ENCODE results near the gene SLC6A8. TPM values are rescaled to one million over a fixed set of nuclear protein-coding genes. Genes with fewer than 3 reads are reported as not detected.

Gene SLC6A8
- total and polyA plus RNA-seq, 2 donors (not counting 3 experiments of a cell fraction or from before 2014, with no cell fraction given), result 22.7 to 23.6 TPM

DNA sequence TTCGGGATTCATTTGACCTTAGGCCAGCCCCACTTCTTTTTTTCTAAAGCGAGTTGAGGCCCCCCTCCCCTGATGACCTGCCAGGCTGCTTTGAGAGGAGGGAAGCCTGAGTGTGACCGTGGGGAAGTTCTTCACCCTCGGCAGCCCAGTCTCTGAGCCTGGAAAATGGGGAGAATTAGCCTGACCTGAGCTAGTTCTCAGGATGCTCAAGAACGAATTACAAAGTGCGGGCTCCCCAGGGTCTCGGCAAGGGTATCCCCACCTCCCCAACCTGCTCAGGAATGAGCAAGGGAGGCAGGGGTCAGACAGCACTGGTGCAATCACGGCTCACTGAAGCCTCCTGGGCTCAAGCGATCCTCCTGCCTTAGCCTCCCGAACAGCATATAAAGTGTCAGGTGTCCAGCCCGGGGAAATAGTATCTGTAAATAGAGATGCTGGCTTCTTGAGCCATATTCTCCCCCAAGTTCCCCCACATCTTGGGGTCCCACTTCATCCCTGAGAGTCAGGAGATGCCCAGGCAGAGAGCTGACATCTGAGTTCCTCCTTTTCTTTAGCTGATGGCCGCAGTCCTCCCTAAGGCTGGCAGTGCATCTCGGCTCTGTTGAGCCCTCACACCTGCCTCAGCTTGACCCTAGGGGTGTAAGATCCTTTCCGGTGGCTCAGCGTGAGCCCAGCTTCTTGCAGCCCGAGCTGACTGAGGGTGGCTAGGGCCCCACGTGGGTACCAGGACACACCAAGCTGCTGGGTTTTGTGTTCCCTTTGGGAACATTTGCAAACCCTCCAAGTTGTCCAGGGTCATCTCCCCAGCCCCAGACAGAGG, 39.2 kb upstream of the SLC6A8 start:
- Histone ChIP-seq H3K4me1 (ENCODE audit: control insufficient read depth, extremely low read depth, insufficient read depth, low read length) (no peaks in the 10 kb centered on the region), H3K27me3 (ENCODE audit: control insufficient read depth in 2 of 2, insufficient read depth in 2 of 2, low read length in 2 of 2) (peaks cover 37 to 40% of the 10 kb centered on the region in 2 experiments), H3K9ac (replicated peaks; ENCODE audit: extremely low read depth, insufficient read depth, low read length) (no peak overlapping the region), H2AFZ (ENCODE audit: low read depth, low read length) (no peak overlapping the region), H3K9me3 (replicated peaks; ENCODE audit: control insufficient read depth, insufficient read depth, low read length) (no peaks in the 10 kb centered on the region), H3K79me2 (ENCODE audit: control insufficient read depth, insufficient read depth, low read length) (no peaks in the 10 kb centered on the region), H3K36me3 (ENCODE audit: control insufficient read depth in 2 of 2, extremely low read depth in 1 of 2, insufficient read depth in 2 of 2, low read length in 2 of 2) (no peaks in the 10 kb centered on the region), H4K20me1 (replicated peaks; ENCODE audit: control insufficient read depth, extremely low read depth, insufficient read depth, low read length) (no peaks in the 10 kb centered on the region), H3K4me3 (replicated peaks in 1 of 3; ENCODE audit: insufficient read depth in 1 of 3, low read depth in 1 of 3, low read length in 3 of 3) (no peak overlapping the region), H3K9me1 (replicated peaks; ENCODE audit: control insufficient read depth, extremely low read depth, insufficient read depth, low read length) (no peaks in the 10 kb centered on the region), H3K4me2 (ENCODE audit: insufficient read depth, low read length) (no peak overlapping the region), H3K27ac (ENCODE audit: insufficient read depth, low read depth, low read length) (no peak overlapping the region)
- intact Hi-C loops (cut with micrococcal nuclease) (loop anchor here (1.0 kb wide), 1 partner anchor 109 kb away; no protein-coding TSS in a partner anchor), dilution Hi-C loops (cut with MboI; ENCODE audit: extremely low pct_ligation_motif_present, low sequenced_read_pairs) (no loop called here)
- TF ChIP-seq POLR2A (IDR thresholded peaks at IDR 0.05; ENCODE audit: low read depth, low read length) (no peak), EZH2 (IDR thresholded peaks at IDR 0.05; ENCODE audit: borderline replicate concordance, low read depth, low read length, severe bottlenecking) (peak; percentile 34)
- CTCF ChIA-PET, result interaction anchor here (0.8 to 2.8 kb wide), 7 partner anchors 17 to 616 kb away, joined by 3 to 12 read pairs (median 3); no protein-coding TSS in a partner anchor
- no TSS peak for BruUV-seq (replicated peaks)
- POLR2A ChIA-PET, result no interaction called here
- FAIRE-seq (no peak), DNase-seq (ENCODE audit: low read depth, low spot score) (no peak)

- H3K27ac ChIP-seq (ENCODE audit: insufficient read depth, low read depth, low read length), result no peak overlapping the region
- no peaks in the 10 kb centered on the region for H3K4me1 ChIP-seq (ENCODE audit: control insufficient read depth, extremely low read depth, insufficient read depth, low read length)
- FAIRE-seq (peak; percentile 55), DNase-seq (ENCODE audit: low read depth, low spot score) (no peak)
- no peaks in the 10 kb centered on the region for H3K9me3 ChIP-seq (replicated peaks; ENCODE audit: control insufficient read depth, insufficient read depth, low read length)
- H3K36me3 ChIP-seq (ENCODE audit: control insufficient read depth in 2 of 2, extremely low read depth in 1 of 2, insufficient read depth in 2 of 2, low read length in 2 of 2), result no peaks in the 10 kb centered on the region
- ChIA-PET POLR2A (no interaction called here), CTCF (interaction anchor here (0.8 to 2.7 kb wide), 5 partner anchors 18 to 188 kb away, joined by 3 to 12 read pairs (median 3); no protein-coding TSS in a partner anchor)
- no peak overlapping the region for H3K4me3 ChIP-seq (replicated peaks in 1 of 3; ENCODE audit: insufficient read depth in 1 of 3, low read depth in 1 of 3, low read length in 3 of 3)
- TF ChIP-seq POLR2AphosphoS5 (IDR thresholded peaks at IDR 0.05; ENCODE audit: insufficient read depth, low read depth, low read length) (no peak), EZH2 (IDR thresholded peaks at IDR 0.05; ENCODE audit: borderline replicate concordance, low read depth, low read length, severe bottlenecking) (no peak), MYC (IDR thresholded peaks at IDR 0.05; ENCODE audit: low read depth, low read length) (no peak), CTCF (IDR thresholded peaks at IDR 0.05; ENCODE audit: extremely low read depth in 1 of 2, insufficient read depth in 1 of 2, low read depth in 1 of 2, low read length in 2 of 2) (peak; percentile 19 to 51), MAX (IDR thresholded peaks at IDR 0.05; ENCODE audit: insufficient read depth, insufficient read length) (no peak)
- no peak overlapping the region for H3K4me2 ChIP-seq (ENCODE audit: insufficient read depth, low read length)
- intact Hi-C loops (cut with micrococcal nuclease), result loop anchor here (1.0 kb wide), 1 partner anchor 110 kb away; no protein-coding TSS in a partner anchor
- no TSS peak for BruUV-seq (replicated peaks)
- H3K9me1 ChIP-seq (replicated peaks; ENCODE audit: control insufficient read depth, extremely low read depth, insufficient read depth, low read length), result no peaks in the 10 kb centered on the region
- no peaks in the 10 kb centered on the region for H4K20me1 ChIP-seq (replicated peaks; ENCODE audit: control insufficient read depth, extremely low read depth, insufficient read depth, low read length)
- dilution Hi-C loops (cut with MboI; ENCODE audit: extremely low pct_ligation_motif_present, low sequenced_read_pairs), result no loop called here
- no peaks in the 10 kb centered on the region for H3K79me2 ChIP-seq (ENCODE audit: control insufficient read depth, insufficient read depth, low read length)
- no peak overlapping the region for H3K9ac ChIP-seq (replicated peaks; ENCODE audit: extremely low read depth, insufficient read depth, low read length)
- no peak overlapping the region for H2AFZ ChIP-seq (ENCODE audit: low read depth, low read length)
- H3K27me3 ChIP-seq (ENCODE audit: control insufficient read depth in 2 of 2, insufficient read depth in 2 of 2, low read length in 2 of 2), result peaks cover 34 to 38% of the 10 kb centered on the region in 2 experiments
These were observed 38.4 kb upstream of the SLC6A8 start for GRCh38 chrX:153649178-153649914.
